ENCODE data around the gene CD302. TPM values are rescaled to one million over a fixed set of nuclear protein-coding genes. Genes with fewer than 3 reads are reported as not detected.
A peak's percentile ranks its signal among the peaks of the same experiment; 100 is the strongest.
"Not testable (repeated sequence)": the region's sequence is repeated elsewhere in the genome, so short reads cannot be mapped to it uniquely, and the experiment has no call there.

CD302 gene
- total and polyA plus RNA-seq, 4 donors, result 65.6 to 85.0 (median 72.2) TPM

- peaks cover 2 to 5% of the 10 kb centered on the region in 2 donors for H3K4me1 ChIP-seq (ENCODE audit: control insufficient read depth in 1 of 2, insufficient read depth in 2 of 2, low read length in 2 of 2)
- ATAC-seq (ENCODE audit: low FRiP score), result no peak
Measured at GRCh38 chr2:159755014-159755413, 43.0 kb downstream of the CD302 start.

GRCh38 chr2:159753797-159754196 is 44.2 kb downstream of the CD302 start:
- Histone ChIP-seq H3K36me3 (ENCODE audit: control insufficient read depth in 1 of 2, insufficient read depth in 2 of 2, low read length in 1 of 2) (no peaks in the 10 kb centered on the region), H3K4me1 (ENCODE audit: control insufficient read depth in 1 of 2, insufficient read depth in 2 of 2, low read length in 2 of 2) (peaks cover 2 to 5% of the 10 kb centered on the region in 2 donors), H3K4me3 (ENCODE audit: low read length in 2 of 2) (no peak overlapping the region), H3K27ac (ENCODE audit: low read depth in 1 of 2, low read length in 2 of 2) (peak overlapping the region in 1 of 2 donors; percentile 57), H3K9me3 (ENCODE audit: control insufficient read depth, low read length) (no peaks in the 10 kb centered on the region), H3K27me3 (ENCODE audit: control insufficient read depth in 1 of 2, insufficient read depth in 2 of 2, low read length in 1 of 2) (no peaks in the 10 kb centered on the region)
- no peak for DNase-seq
- no peak for ATAC-seq (ENCODE audit: low FRiP score)
- WGBS, 2 donors, result 77 to 85% methylated on average over 4 of the region's 4 CpGs
- intact Hi-C loops (cut with DNase I), result no loop called here

More at GRCh38 chr2:159755014-159755413, 43.0 kb downstream of the CD302 start:
- H3K36me3 ChIP-seq (ENCODE audit: control insufficient read depth in 1 of 2, insufficient read depth in 2 of 2, low read length in 1 of 2), result no peaks in the 10 kb centered on the region
- H3K27me3 ChIP-seq (ENCODE audit: control insufficient read depth in 1 of 2, insufficient read depth in 2 of 2, low read length in 1 of 2), result no peaks in the 10 kb centered on the region
- H3K9me3 ChIP-seq (ENCODE audit: control insufficient read depth, low read length), result no peaks in the 10 kb centered on the region
- DNase-seq, result no peak
- 89 to 90% methylated on average over 2 of the region's 2 CpGs for WGBS, 2 donors
- intact Hi-C loops (cut with DNase I), result no loop called here
- no peak overlapping the region for H3K27ac ChIP-seq (ENCODE audit: low read depth in 1 of 2, low read length in 2 of 2)
- H3K4me3 ChIP-seq (ENCODE audit: low read length in 2 of 2), result no peak overlapping the region

GRCh38 chr2:159750873-159751272 is 47.1 kb downstream of the CD302 start:
- intact Hi-C loops (cut with DNase I), result no loop called here

GRCh38 chr2:159748089-159748488 is 49.9 kb downstream of the CD302 start:
- ATAC-seq (ENCODE audit: low FRiP score) (no peak), DNase-seq (no peak)
- Histone ChIP-seq H3K27ac (ENCODE audit: low read depth in 1 of 2, low read length in 2 of 2) (no peak overlapping the region), H3K4me1 (ENCODE audit: control insufficient read depth in 1 of 2, insufficient read depth in 2 of 2, low read length in 2 of 2) (peaks cover 2 to 3% of the 10 kb centered on the region in 2 donors), H3K36me3 (ENCODE audit: control insufficient read depth in 1 of 2, insufficient read depth in 2 of 2, low read length in 1 of 2) (peaks cover 3 to 7% of the 10 kb centered on the region in 2 donors), H3K4me3 (ENCODE audit: low read length in 2 of 2) (no peak overlapping the region), H3K27me3 (ENCODE audit: control insufficient read depth in 1 of 2, insufficient read depth in 2 of 2, low read length in 1 of 2) (no peaks in the 10 kb centered on the region), H3K9me3 (ENCODE audit: control insufficient read depth, low read length) (no peaks in the 10 kb centered on the region)
- 96 to 97% methylated on average over 9 of the region's 9 CpGs for WGBS, 2 donors
- intact Hi-C loops (cut with DNase I), result no loop called here

More at GRCh38 chr2:159750873-159751272, 47.1 kb downstream of the CD302 start:
- peaks cover 2 to 5% of the 10 kb centered on the region in 2 donors for H3K4me1 ChIP-seq (ENCODE audit: control insufficient read depth in 1 of 2, insufficient read depth in 2 of 2, low read length in 2 of 2)
- peaks cover 3 to 7% of the 10 kb centered on the region in 2 donors for H3K36me3 ChIP-seq (ENCODE audit: control insufficient read depth in 1 of 2, insufficient read depth in 2 of 2, low read length in 1 of 2)
- H3K27me3 ChIP-seq (ENCODE audit: control insufficient read depth in 1 of 2, insufficient read depth in 2 of 2, low read length in 1 of 2), result no peaks in the 10 kb centered on the region
- ATAC-seq (ENCODE audit: low FRiP score) (no peak), DNase-seq (no peak)
- 82 to 89% methylated on average over 1 of the region's 1 CpG for WGBS, 2 donors
- no peak overlapping the region for H3K4me3 ChIP-seq (ENCODE audit: low read length in 2 of 2)
- H3K27ac ChIP-seq (ENCODE audit: low read depth in 1 of 2, low read length in 2 of 2), result no peak overlapping the region
- H3K9me3 ChIP-seq (ENCODE audit: control insufficient read depth, low read length), result no peaks in the 10 kb centered on the region

- DNase-seq; H3K27me3 ChIP-seq (ENCODE audit: control insufficient read depth in 1 of 2, insufficient read depth in 2 of 2, low read length in 1 of 2); intact Hi-C loops (cut with DNase I); H3K36me3 ChIP-seq (ENCODE audit: control insufficient read depth in 1 of 2, insufficient read depth in 2 of 2, low read length in 1 of 2); ATAC-seq (ENCODE audit: low FRiP score); H3K9me3 ChIP-seq (ENCODE audit: control insufficient read depth, low read length); H3K4me3 ChIP-seq (ENCODE audit: low read length in 2 of 2); H3K4me1 ChIP-seq (ENCODE audit: control insufficient read depth in 1 of 2, insufficient read depth in 2 of 2, low read length in 2 of 2); H3K27ac ChIP-seq (ENCODE audit: low read depth in 1 of 2, low read length in 2 of 2): not testable (repeated sequence)
- WGBS, 2 donors, result 89 to 94% methylated on average over 11 of the region's 11 CpGs
Measured at GRCh38 chr2:159745237-159745636, 52.8 kb downstream of the CD302 start.

- Histone ChIP-seq H3K9me3 (ENCODE audit: control insufficient read depth, low read length) (no peaks in the 10 kb centered on the region), H3K36me3 (ENCODE audit: control insufficient read depth in 1 of 2, insufficient read depth in 2 of 2, low read length in 1 of 2) (peaks cover 3 to 7% of the 10 kb centered on the region in 2 donors), H3K4me3 (ENCODE audit: low read length in 2 of 2) (no peak overlapping the region), H3K27ac (ENCODE audit: low read depth in 1 of 2, low read length in 2 of 2) (no peak overlapping the region), H3K27me3 (ENCODE audit: control insufficient read depth in 1 of 2, insufficient read depth in 2 of 2, low read length in 1 of 2) (no peaks in the 10 kb centered on the region), H3K4me1 (ENCODE audit: control insufficient read depth in 1 of 2, insufficient read depth in 2 of 2, low read length in 2 of 2) (peaks cover 0 to 3% of the 10 kb centered on the region in 2 donors)
- WGBS, 2 donors, result 1 to 8% methylated on average over 3 of the region's 3 CpGs
- intact Hi-C loops (cut with DNase I), result no loop called here
- DNase-seq (no peak), ATAC-seq (ENCODE audit: low FRiP score) (no peak)
Measured at GRCh38 chr2:159744363-159744762, 53.6 kb downstream of the CD302 start.

- DNase-seq, result no peak
- WGBS, 2 donors, result 85 to 87% methylated on average over 6 of the region's 6 CpGs
- H3K9me3 ChIP-seq (ENCODE audit: control insufficient read depth, low read length), result no peaks in the 10 kb centered on the region
- ATAC-seq (ENCODE audit: low FRiP score), result no peak
- H3K27me3 ChIP-seq (ENCODE audit: control insufficient read depth in 1 of 2, insufficient read depth in 2 of 2, low read length in 1 of 2), result no peaks in the 10 kb centered on the region
- no peak overlapping the region for H3K4me3 ChIP-seq (ENCODE audit: low read length in 2 of 2)
- H3K4me1 ChIP-seq (ENCODE audit: control insufficient read depth in 1 of 2, insufficient read depth in 2 of 2, low read length in 2 of 2), result peaks cover 0 to 3% of the 10 kb centered on the region in 2 donors
- H3K27ac ChIP-seq (ENCODE audit: low read depth in 1 of 2, low read length in 2 of 2), result no peak overlapping the region
- peaks cover 0 to under 1% of the 10 kb centered on the region in 2 donors for H3K36me3 ChIP-seq (ENCODE audit: control insufficient read depth in 1 of 2, insufficient read depth in 2 of 2, low read length in 1 of 2)
- intact Hi-C loops (cut with DNase I), result no loop called here
Measured at GRCh38 chr2:159742846-159743245, 55.2 kb downstream of the CD302 start.

- H3K36me3 ChIP-seq (ENCODE audit: control insufficient read depth in 1 of 2, insufficient read depth in 2 of 2, low read length in 1 of 2), result peaks cover 0 to 2% of the 10 kb centered on the region in 2 donors
- no peaks in the 10 kb centered on the region for H3K4me1 ChIP-seq (ENCODE audit: control insufficient read depth in 1 of 2, insufficient read depth in 2 of 2, low read length in 2 of 2)
- ATAC-seq (ENCODE audit: low FRiP score), result peak; percentile 11
- no peak overlapping the region for H3K27ac ChIP-seq (ENCODE audit: low read depth in 1 of 2, low read length in 2 of 2)
- intact Hi-C loops (cut with DNase I), result no loop called here
- no peak for DNase-seq
- no peaks in the 10 kb centered on the region for H3K9me3 ChIP-seq (ENCODE audit: control insufficient read depth, low read length)
- no peak overlapping the region for H3K4me3 ChIP-seq (ENCODE audit: low read length in 2 of 2)
- H3K27me3 ChIP-seq (ENCODE audit: control insufficient read depth in 1 of 2, insufficient read depth in 2 of 2, low read length in 1 of 2), result no peaks in the 10 kb centered on the region
- 91 to 94% methylated on average over 15 of the region's 15 CpGs for WGBS, 2 donors
Measured at GRCh38 chr2:159738509-159739390, 59.3 kb downstream of the CD302 start.

GRCh38 chr2:159737917-159738296 is 60.1 kb downstream of the CD302 start:
- Histone ChIP-seq H3K4me3 (ENCODE audit: low read length in 2 of 2) (no peak overlapping the region), H3K9me3 (ENCODE audit: control insufficient read depth, low read length) (no peaks in the 10 kb centered on the region), H3K27me3 (ENCODE audit: control insufficient read depth in 1 of 2, insufficient read depth in 2 of 2, low read length in 1 of 2) (no peaks in the 10 kb centered on the region), H3K27ac (ENCODE audit: low read depth in 1 of 2, low read length in 2 of 2) (no peak overlapping the region), H3K36me3 (ENCODE audit: control insufficient read depth in 1 of 2, insufficient read depth in 2 of 2, low read length in 1 of 2) (peaks cover 0 to 2% of the 10 kb centered on the region in 2 donors), H3K4me1 (ENCODE audit: control insufficient read depth in 1 of 2, insufficient read depth in 2 of 2, low read length in 2 of 2) (no peaks in the 10 kb centered on the region)
- DNase-seq, result no peak
- intact Hi-C loops (cut with DNase I), result no loop called here
- ATAC-seq (ENCODE audit: low FRiP score), result peak; percentile 36
- WGBS, 2 donors, result 94 to 95% methylated on average over 11 of the region's 11 CpGs
